Measurements from ENCODE around the gene ANKRD40. TPM values are rescaled to one million over a fixed set of nuclear protein-coding genes. Genes with fewer than 3 reads are reported as not detected.

Gene ANKRD40
- total RNA-seq, 1 donor from 2014 or later, result 27.3 TPM

- no peak for TF ChIP-seq CTCF (conservative IDR thresholded peaks at IDR 0.05; ENCODE audit: low read depth, low read length)
- no peak for DNase-seq (ENCODE audit: low read depth)
- H3K4me3 ChIP-seq (ENCODE audit: low read depth, low read length), result no peak overlapping the region
Observed at GRCh38 chr17:50675627-50676026, 32.1 kb downstream of the ANKRD40 start.

GRCh38 chr17:50675190-50675589 lies 32.5 kb downstream of the ANKRD40 start:
- H3K4me3 ChIP-seq (ENCODE audit: low read depth, low read length), result no peak overlapping the region
- no peak for DNase-seq (ENCODE audit: low read depth)
- TF ChIP-seq CTCF (conservative IDR thresholded peaks at IDR 0.05; ENCODE audit: low read depth, low read length), result no peak

- TF ChIP-seq CTCF (conservative IDR thresholded peaks at IDR 0.05; ENCODE audit: low read depth, low read length), result no peak
- H3K4me3 ChIP-seq (ENCODE audit: low read depth, low read length), result no peak overlapping the region
- DNase-seq (ENCODE audit: low read depth), result no peak
Observed at GRCh38 chr17:50672831-50673551, 34.7 kb downstream of the ANKRD40 start.

- no peak for DNase-seq (ENCODE audit: low read depth)
- no peak overlapping the region for H3K4me3 ChIP-seq (ENCODE audit: low read depth, low read length)
- TF ChIP-seq CTCF (conservative IDR thresholded peaks at IDR 0.05; ENCODE audit: low read depth, low read length), result no peak
Observed at GRCh38 chr17:50672071-50672470, 35.6 kb downstream of the ANKRD40 start.

DNA sequence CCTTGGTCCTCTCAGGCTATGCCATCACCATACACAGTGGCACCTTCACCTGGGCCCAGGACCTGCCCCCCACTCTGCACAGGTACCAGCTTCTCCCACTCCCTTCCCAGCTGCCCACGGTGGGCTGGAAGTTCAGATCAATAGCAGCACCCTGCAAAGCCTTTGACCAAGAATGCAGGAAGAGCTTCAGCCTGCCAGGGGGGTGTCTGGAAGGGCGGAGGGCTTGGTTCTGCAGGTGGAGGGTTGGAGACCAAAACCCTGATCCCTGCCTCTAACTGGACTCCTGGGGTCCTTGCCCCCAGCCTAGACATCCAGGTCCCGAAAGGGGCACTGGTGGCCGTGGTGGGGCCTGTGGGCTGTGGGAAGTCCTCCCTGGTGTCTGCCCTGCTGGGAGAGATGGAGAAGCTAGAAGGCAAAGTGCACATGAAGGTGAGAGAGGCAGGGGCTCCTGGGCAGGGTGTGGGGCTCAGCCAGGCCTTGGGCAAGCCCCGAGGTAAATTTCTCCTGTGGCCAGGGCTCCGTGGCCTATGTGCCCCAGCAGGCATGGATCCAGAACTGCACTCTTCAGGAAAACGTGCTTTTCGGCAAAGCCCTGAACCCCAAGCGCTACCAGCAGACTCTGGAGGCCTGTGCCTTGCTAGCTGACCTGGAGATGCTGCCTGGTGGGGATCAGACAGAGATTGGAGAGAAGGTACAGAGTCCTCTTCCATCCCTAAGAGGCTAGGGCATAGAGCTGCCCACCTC lies 38.7 kb downstream of the ANKRD40 start:
- DNase-seq (ENCODE audit: low read depth), result no peak
- no peak overlapping the region for H3K4me3 ChIP-seq (ENCODE audit: low read depth, low read length)
- TF ChIP-seq CTCF (conservative IDR thresholded peaks at IDR 0.05; ENCODE audit: low read depth, low read length), result no peak

- TF ChIP-seq CTCF (conservative IDR thresholded peaks at IDR 0.05; ENCODE audit: low read depth, low read length), result no peak
- no peak overlapping the region for H3K4me3 ChIP-seq (ENCODE audit: low read depth, low read length)
- no peak for DNase-seq (ENCODE audit: low read depth)
Observed at GRCh38 chr17:50668025-50668837, 39.5 kb downstream of the ANKRD40 start.
